ENCODE results near the gene PCCA. TPM values are rescaled to one million over a fixed set of nuclear protein-coding genes. Genes with fewer than 3 reads are reported as not detected.

Gene PCCA
- total RNA-seq, 1 donor from 2014 or later, result 229 TPM

- Histone ChIP-seq H3K4me3 (ENCODE audit: low read length in 3 of 3) (no peak overlapping the region), H3K9ac (ENCODE audit: low read depth in 1 of 3, low read length in 3 of 3) (no peak overlapping the region), H3K27ac (ENCODE audit: low read depth, low read length) (no peak overlapping the region)
These were observed 402.4 kb downstream of the PCCA start for GRCh38 chr13:100491164-100491842.

GRCh38 chr13:100493418-100493817 is 404.5 kb downstream of the PCCA start:
- Histone ChIP-seq H3K27ac (ENCODE audit: low read depth, low read length) (no peak overlapping the region), H3K4me1 (ENCODE audit: control insufficient read depth in 3 of 3, insufficient read depth in 3 of 3, low read length in 3 of 3) (peaks cover 0 to 5% (median 0%) of the 10 kb centered on the region in 3 donors), H3K9me3 (ENCODE audit: control insufficient read depth in 3 of 3, low read length in 3 of 3) (no peaks in the 10 kb centered on the region), H3K36me3 (ENCODE audit: control insufficient read depth in 3 of 3, insufficient read depth in 3 of 3, low read length in 3 of 3) (no peaks in the 10 kb centered on the region), H3K27me3 (ENCODE audit: control insufficient read depth in 3 of 3, insufficient read depth in 3 of 3, low read length in 3 of 3) (no peaks in the 10 kb centered on the region), H3K4me3 (ENCODE audit: low read length in 3 of 3) (no peak overlapping the region), H3K9ac (ENCODE audit: low read depth in 1 of 3, low read length in 3 of 3) (no peak overlapping the region)

More at GRCh38 chr13:100491164-100491842, 402.4 kb downstream of the PCCA start:
- no peaks in the 10 kb centered on the region for H3K9me3 ChIP-seq (ENCODE audit: control insufficient read depth in 3 of 3, low read length in 3 of 3)
- H3K27me3 ChIP-seq (ENCODE audit: control insufficient read depth in 3 of 3, insufficient read depth in 3 of 3, low read length in 3 of 3), result no peaks in the 10 kb centered on the region
- peaks cover 0 to 5% (median 0%) of the 10 kb centered on the region in 3 donors for H3K4me1 ChIP-seq (ENCODE audit: control insufficient read depth in 3 of 3, insufficient read depth in 3 of 3, low read length in 3 of 3)
- no peaks in the 10 kb centered on the region for H3K36me3 ChIP-seq (ENCODE audit: control insufficient read depth in 3 of 3, insufficient read depth in 3 of 3, low read length in 3 of 3)

- Histone ChIP-seq H3K27me3 (ENCODE audit: control insufficient read depth in 3 of 3, insufficient read depth in 3 of 3, low read length in 3 of 3) (no peaks in the 10 kb centered on the region), H3K36me3 (ENCODE audit: control insufficient read depth in 3 of 3, insufficient read depth in 3 of 3, low read length in 3 of 3) (no peaks in the 10 kb centered on the region), H3K9ac (ENCODE audit: low read depth in 1 of 3, low read length in 3 of 3) (no peak overlapping the region), H3K9me3 (ENCODE audit: control insufficient read depth in 3 of 3, low read length in 3 of 3) (no peaks in the 10 kb centered on the region), H3K27ac (ENCODE audit: low read depth, low read length) (no peak overlapping the region), H3K4me1 (ENCODE audit: control insufficient read depth in 3 of 3, insufficient read depth in 3 of 3, low read length in 3 of 3) (peaks cover 0 to 5% (median 0%) of the 10 kb centered on the region in 3 donors), H3K4me3 (ENCODE audit: low read length in 3 of 3) (no peak overlapping the region)
These were observed 406.6 kb downstream of the PCCA start for GRCh38 chr13:100495455-100495854.

GRCh38 chr13:100497389-100497788 is 408.5 kb downstream of the PCCA start:
- H3K27ac ChIP-seq (ENCODE audit: low read depth, low read length), result no peak overlapping the region
- no peak overlapping the region for H3K9ac ChIP-seq (ENCODE audit: low read depth in 1 of 3, low read length in 3 of 3)
- no peak overlapping the region for H3K4me3 ChIP-seq (ENCODE audit: low read length in 3 of 3)

GRCh38 chr13:100502446-100502845 is 413.6 kb downstream of the PCCA start:
- H3K9ac ChIP-seq (ENCODE audit: low read depth in 1 of 3, low read length in 3 of 3), result no peak overlapping the region
- H3K27ac ChIP-seq (ENCODE audit: low read depth, low read length), result no peak overlapping the region
- no peaks in the 10 kb centered on the region for H3K36me3 ChIP-seq (ENCODE audit: control insufficient read depth in 3 of 3, insufficient read depth in 3 of 3, low read length in 3 of 3)
- no peak overlapping the region for H3K4me3 ChIP-seq (ENCODE audit: low read length in 3 of 3)
- no peaks in the 10 kb centered on the region for H3K9me3 ChIP-seq (ENCODE audit: control insufficient read depth in 3 of 3, low read length in 3 of 3)
- H3K27me3 ChIP-seq (ENCODE audit: control insufficient read depth in 3 of 3, insufficient read depth in 3 of 3, low read length in 3 of 3), result no peaks in the 10 kb centered on the region
- no peaks in the 10 kb centered on the region for H3K4me1 ChIP-seq (ENCODE audit: control insufficient read depth in 3 of 3, insufficient read depth in 3 of 3, low read length in 3 of 3)

More at GRCh38 chr13:100497389-100497788, 408.5 kb downstream of the PCCA start:
- Histone ChIP-seq H3K27me3 (ENCODE audit: control insufficient read depth in 3 of 3, insufficient read depth in 3 of 3, low read length in 3 of 3) (no peaks in the 10 kb centered on the region), H3K9me3 (ENCODE audit: control insufficient read depth in 3 of 3, low read length in 3 of 3) (no peaks in the 10 kb centered on the region), H3K36me3 (ENCODE audit: control insufficient read depth in 3 of 3, insufficient read depth in 3 of 3, low read length in 3 of 3) (no peaks in the 10 kb centered on the region), H3K4me1 (ENCODE audit: control insufficient read depth in 3 of 3, insufficient read depth in 3 of 3, low read length in 3 of 3) (no peaks in the 10 kb centered on the region)

- no peak overlapping the region for H3K4me3 ChIP-seq (ENCODE audit: low read length in 3 of 3)
- H3K27me3 ChIP-seq (ENCODE audit: control insufficient read depth in 3 of 3, insufficient read depth in 3 of 3, low read length in 3 of 3), result no peaks in the 10 kb centered on the region
- H3K27ac ChIP-seq (ENCODE audit: low read depth, low read length), result no peak overlapping the region
These were observed 414.7 kb downstream of the PCCA start for GRCh38 chr13:100503622-100504021.

GRCh38 chr13:100506154-100506553 is 417.3 kb downstream of the PCCA start:
- H3K27ac ChIP-seq (ENCODE audit: low read depth, low read length), result no peak overlapping the region
- H3K4me1 ChIP-seq (ENCODE audit: control insufficient read depth in 3 of 3, insufficient read depth in 3 of 3, low read length in 3 of 3), result no peaks in the 10 kb centered on the region
- H3K9me3 ChIP-seq (ENCODE audit: control insufficient read depth in 3 of 3, low read length in 3 of 3), result no peaks in the 10 kb centered on the region
- H3K27me3 ChIP-seq (ENCODE audit: control insufficient read depth in 3 of 3, insufficient read depth in 3 of 3, low read length in 3 of 3), result no peaks in the 10 kb centered on the region
- H3K9ac ChIP-seq (ENCODE audit: low read depth in 1 of 3, low read length in 3 of 3), result no peak overlapping the region
- H3K36me3 ChIP-seq (ENCODE audit: control insufficient read depth in 3 of 3, insufficient read depth in 3 of 3, low read length in 3 of 3), result no peaks in the 10 kb centered on the region
- H3K4me3 ChIP-seq (ENCODE audit: low read length in 3 of 3), result no peak overlapping the region

More at GRCh38 chr13:100503622-100504021, 414.7 kb downstream of the PCCA start:
- Histone ChIP-seq H3K9me3 (ENCODE audit: control insufficient read depth in 3 of 3, low read length in 3 of 3) (no peaks in the 10 kb centered on the region), H3K4me1 (ENCODE audit: control insufficient read depth in 3 of 3, insufficient read depth in 3 of 3, low read length in 3 of 3) (no peaks in the 10 kb centered on the region), H3K36me3 (ENCODE audit: control insufficient read depth in 3 of 3, insufficient read depth in 3 of 3, low read length in 3 of 3) (no peaks in the 10 kb centered on the region), H3K9ac (ENCODE audit: low read depth in 1 of 3, low read length in 3 of 3) (no peak overlapping the region)

GRCh38 chr13:100506600-100507422 is 417.9 kb downstream of the PCCA start:
- Histone ChIP-seq H3K9ac (ENCODE audit: low read depth in 1 of 3, low read length in 3 of 3) (no peak overlapping the region), H3K9me3 (ENCODE audit: control insufficient read depth in 3 of 3, low read length in 3 of 3) (no peaks in the 10 kb centered on the region), H3K4me1 (ENCODE audit: control insufficient read depth in 3 of 3, insufficient read depth in 3 of 3, low read length in 3 of 3) (peaks cover 0 to 4% (median 0%) of the 10 kb centered on the region in 3 donors)

GRCh38 chr13:100508455-100508854 is 419.6 kb downstream of the PCCA start:
- Histone ChIP-seq H3K9ac (ENCODE audit: low read depth in 1 of 3, low read length in 3 of 3) (no peak overlapping the region), H3K9me3 (ENCODE audit: control insufficient read depth in 3 of 3, low read length in 3 of 3) (no peaks in the 10 kb centered on the region), H3K4me3 (ENCODE audit: low read length in 3 of 3) (no peak overlapping the region), H3K36me3 (ENCODE audit: control insufficient read depth in 3 of 3, insufficient read depth in 3 of 3, low read length in 3 of 3) (no peaks in the 10 kb centered on the region), H3K27ac (ENCODE audit: low read depth, low read length) (no peak overlapping the region), H3K27me3 (ENCODE audit: control insufficient read depth in 3 of 3, insufficient read depth in 3 of 3, low read length in 3 of 3) (no peaks in the 10 kb centered on the region), H3K4me1 (ENCODE audit: control insufficient read depth in 3 of 3, insufficient read depth in 3 of 3, low read length in 3 of 3) (peaks cover 0 to 4% (median 0%) of the 10 kb centered on the region in 3 donors)

More at GRCh38 chr13:100506600-100507422, 417.9 kb downstream of the PCCA start:
- H3K4me3 ChIP-seq (ENCODE audit: low read length in 3 of 3), result no peak overlapping the region
- H3K27me3 ChIP-seq (ENCODE audit: control insufficient read depth in 3 of 3, insufficient read depth in 3 of 3, low read length in 3 of 3), result no peaks in the 10 kb centered on the region
- no peak overlapping the region for H3K27ac ChIP-seq (ENCODE audit: low read depth, low read length)
- H3K36me3 ChIP-seq (ENCODE audit: control insufficient read depth in 3 of 3, insufficient read depth in 3 of 3, low read length in 3 of 3), result no peaks in the 10 kb centered on the region

GRCh38 chr13:100508996-100509395 is 420.1 kb downstream of the PCCA start:
- no peak overlapping the region for H3K9ac ChIP-seq (ENCODE audit: low read depth in 1 of 3, low read length in 3 of 3)
- H3K4me3 ChIP-seq (ENCODE audit: low read length in 3 of 3), result no peak overlapping the region
- H3K36me3 ChIP-seq (ENCODE audit: control insufficient read depth in 3 of 3, insufficient read depth in 3 of 3, low read length in 3 of 3), result no peaks in the 10 kb centered on the region
- no peaks in the 10 kb centered on the region for H3K9me3 ChIP-seq (ENCODE audit: control insufficient read depth in 3 of 3, low read length in 3 of 3)
- H3K4me1 ChIP-seq (ENCODE audit: control insufficient read depth in 3 of 3, insufficient read depth in 3 of 3, low read length in 3 of 3), result peaks cover 0 to 4% (median 0%) of the 10 kb centered on the region in 3 donors
- H3K27ac ChIP-seq (ENCODE audit: low read depth, low read length), result no peak overlapping the region
- no peaks in the 10 kb centered on the region for H3K27me3 ChIP-seq (ENCODE audit: control insufficient read depth in 3 of 3, insufficient read depth in 3 of 3, low read length in 3 of 3)
